SU-DHL-6 (cell line): Measurements from ENCODE around the gene TPRX1.
"Not testable (repeated sequence)": the region's sequence is repeated elsewhere in the genome, so short reads cannot be mapped to it uniquely, and the experiment has no call there.

ENCODE experiments used
- H2AFZ ChIP-seq: fragments of 200-600 bp; sonication (generic); 2 replicates; pipeline ENCODE4 v1.6.1; 2014; ENCODE audit warnings: low read depth, mild to moderate bottlenecking, moderate library complexity, mixed read lengths, antibody characterized with exemption, low read length; ENCODE audit not compliant: severe bottlenecking
- H3F3A ChIP-seq: fragments of 200-600 bp; shearing (Covaris generic); 2 replicates; pipeline ENCODE4 v1.6.0; 2016; ENCODE audit warnings: antibody characterized with exemption, mild to moderate bottlenecking; ENCODE audit not compliant: insufficient read depth
- H3K27ac ChIP-seq: fragments of 200-600 bp; sonication (generic); 2 replicates; pipeline ENCODE4 v1.5.1; 2016; ENCODE audit warnings: low read depth, mild to moderate bottlenecking, low read length, moderate library complexity, mixed read lengths
- H3K27me3 ChIP-seq: fragments of 200-600 bp; sonication (generic), shearing (Covaris generic); 2 replicates; pipeline ENCODE4 v1.6.0; 2014; ENCODE audit warnings: mild to moderate bottlenecking, low read length
- H3K36me3 ChIP-seq: fragments of 200-600 bp; sonication (generic); 2 replicates; pipeline ENCODE4 v1.6.1; 2014; ENCODE audit warnings: mild to moderate bottlenecking, low read length, mixed read lengths
- H3K4me2 ChIP-seq: fragments of 300-600, 200-600 bp; shearing (Covaris generic), sonication (generic); 2 replicates; pipeline ENCODE4 v1.6.0; 2014; ENCODE audit warnings: low read length, low read depth, mild to moderate bottlenecking; ENCODE audit not compliant: poor library complexity, severe bottlenecking
- H3K4me3 ChIP-seq: fragments of 200-600 bp; sonication (generic); 2 replicates; pipeline ENCODE4 v1.5.1; 2014; ENCODE audit warnings: antibody characterized with exemption, low read length, mild to moderate bottlenecking, mixed read lengths; ENCODE audit not compliant: insufficient read depth, poor library complexity, severe bottlenecking
- H3K79me2 ChIP-seq: fragments of 200-600 bp; sonication (generic); 2 replicates; pipeline ENCODE4 v1.6.1; 2014; ENCODE audit warnings: mild to moderate bottlenecking, low read length, moderate library complexity; ENCODE audit not compliant: insufficient read depth
- H3K9ac ChIP-seq: fragments of 200-600 bp; sonication (generic); 2 replicates; pipeline ENCODE4 v1.7.0; 2014; ENCODE audit warnings: mild to moderate bottlenecking, low read length
- H3K9me2 ChIP-seq: fragments of 200-600 bp; sonication (generic); replicated peaks from 2 replicates; pipeline ENCODE4 v1.6.1; 2014; ENCODE audit warnings: low read length; ENCODE audit not compliant: insufficient read depth
- H3K9me3 ChIP-seq: fragments of 200-600 bp; sonication (generic); 2 replicates; pipeline ENCODE4 v1.6.1; 2014; ENCODE audit warnings: low read length, mixed read lengths; ENCODE audit not compliant: insufficient read depth
- H4K20me1 ChIP-seq: fragments of 200-600 bp; sonication (generic); 2 replicates; pipeline ENCODE4 v1.6.1; 2014; ENCODE audit warnings: low read depth, mild to moderate bottlenecking, antibody characterized with exemption, low read length, moderate library complexity, mixed read lengths
- CTCF ChIP-seq: fragments of 200-600 bp; sonication (generic); IDR thresholded peaks from one replicate; pipeline ENCODE4 v1.5.1; 2017; ENCODE audit warnings: antibody characterized with exemption, mild to moderate bottlenecking, low read length, moderate library complexity; ENCODE audit not compliant: insufficient read depth, poor library complexity, severe bottlenecking
- EZH2phosphoT487 ChIP-seq: fragments of 200-600 bp; sonication (generic), shearing (Covaris generic); conservative IDR thresholded peaks from 2 replicates; pipeline ENCODE4 v1.6.1; 2018; ENCODE audit warnings: mild to moderate bottlenecking, antibody characterized with exemption, low read length, moderate library complexity, mixed read lengths

Gene TPRX1

GRCh38 chr19:47821460-47822020 is 17.2 kb upstream of the TPRX1 start, which contains the start of gene CRX:
TSS of gene CRX (plus strand) at chr19:47821937. CDS start at chr19:47834444, 12,507 bp downstream.
- Histone ChIP-seq H3K9me2 (no peaks in the 10 kb centered on the region), H3K4me3 (no peak within 1 kb of the TSS), H3K9me3 (no peaks in the 10 kb centered on the region), H3K36me3 (no peaks in the 10 kb centered on the region), H3K9ac (no peak within 1 kb of the TSS), H3K27me3 (no peaks in the 10 kb centered on the region), H3F3A (no peaks in the 10 kb centered on the region), H3K27ac (no peak within 1 kb of the TSS), H2AFZ (no peak within 1 kb of the TSS), H4K20me1 (no peaks in the 10 kb centered on the region), H3K4me2 (no peak within 1 kb of the TSS), H3K79me2 (no peaks in the 10 kb centered on the region)
- TF ChIP-seq EZH2phosphoT487 (no peak), CTCF (no peak)

- Histone ChIP-seq H3K27me3 (no peaks in the 10 kb centered on the region), H3K4me2 (no peak overlapping the region), H4K20me1 (no peaks in the 10 kb centered on the region), H3K27ac (no peak overlapping the region), H3F3A (no peaks in the 10 kb centered on the region), H3K4me3 (no peak overlapping the region), H3K36me3 (no peaks in the 10 kb centered on the region), H2AFZ (no peak overlapping the region), H3K9me3 (no peaks in the 10 kb centered on the region), H3K9ac (no peak overlapping the region), H3K9me2 (no peaks in the 10 kb centered on the region), H3K79me2 (no peaks in the 10 kb centered on the region)
- TF ChIP-seq EZH2phosphoT487 (no peak), CTCF (no peak)
These were observed 16.1 kb upstream of the TPRX1 start for GRCh38 chr19:47820410-47820809.

- Histone ChIP-seq H3F3A (no peaks in the 10 kb centered on the region), H4K20me1 (no peaks in the 10 kb centered on the region), H3K27me3 (no peaks in the 10 kb centered on the region), H3K9me3 (no peaks in the 10 kb centered on the region), H3K4me2 (no peak overlapping the region), H3K27ac (no peak overlapping the region), H3K4me3 (no peak overlapping the region), H3K9ac (no peak overlapping the region), H3K36me3 (no peaks in the 10 kb centered on the region), H2AFZ (no peak overlapping the region), H3K9me2 (no peaks in the 10 kb centered on the region), H3K79me2 (no peaks in the 10 kb centered on the region)
- TF ChIP-seq EZH2phosphoT487 (no peak), CTCF (no peak)
These were observed 15.5 kb upstream of the TPRX1 start for GRCh38 chr19:47819858-47820257.

GRCh38 chr19:47818221-47818620 is 13.9 kb upstream of the TPRX1 start:
- not testable (repeated sequence) for H3K79me2 ChIP-seq, H3K9ac ChIP-seq, H3K4me2 ChIP-seq, H3K9me2 ChIP-seq, H3F3A ChIP-seq, H4K20me1 ChIP-seq, H2AFZ ChIP-seq, H3K27me3 ChIP-seq, H3K36me3 ChIP-seq, H3K9me3 ChIP-seq, H3K4me3 ChIP-seq, H3K27ac ChIP-seq

- not testable (repeated sequence) for H3K27ac ChIP-seq, H3K36me3 ChIP-seq, H2AFZ ChIP-seq, H3K79me2 ChIP-seq, H3K4me2 ChIP-seq, H3K27me3 ChIP-seq, H4K20me1 ChIP-seq, H3K4me3 ChIP-seq, H3F3A ChIP-seq, H3K9ac ChIP-seq, H3K9me3 ChIP-seq, H3K9me2 ChIP-seq
These were observed 11.9 kb upstream of the TPRX1 start for GRCh38 chr19:47816270-47816669.
